Osteocyte (in vitro differentiated cells): ENCODE data around the gene MYL6B. TPM values are rescaled to one million over a fixed set of nuclear protein-coding genes. Genes with fewer than 3 reads are reported as not detected.

Source experiments
- DNase-seq: peaks from one replicate; pipeline ENCODE4 v3.0.0; 2021; ENCODE audit warnings: mixed read lengths; ENCODE audit not compliant: unreplicated experiment; ENCODE audit errors: extremely low spot score
- H3K27ac Mint-ChIP-seq: one replicate; pipeline ENCODE4 v1.8.0; 2021; ENCODE audit warnings: mild to moderate bottlenecking, mixed read lengths; ENCODE audit not compliant: unreplicated experiment
- H3K27me3 Mint-ChIP-seq: one replicate; pipeline ENCODE4 v1.8.0; 2021; ENCODE audit warnings: mixed read lengths; ENCODE audit not compliant: unreplicated experiment
- H3K36me3 Mint-ChIP-seq: one replicate; pipeline ENCODE4 v1.8.0; 2021; ENCODE audit warnings: mixed read lengths; ENCODE audit not compliant: unreplicated experiment
- H3K4me1 Mint-ChIP-seq: one replicate; pipeline ENCODE4 v1.8.0; 2021; ENCODE audit warnings: mixed read lengths; ENCODE audit not compliant: unreplicated experiment
- H3K4me3 Mint-ChIP-seq: one replicate; pipeline ENCODE4 v1.8.0; 2021; ENCODE audit warnings: mild to moderate bottlenecking, moderate library complexity, mixed read lengths; ENCODE audit not compliant: unreplicated experiment
- H3K9me3 Mint-ChIP-seq: one replicate; pipeline ENCODE4 v1.8.0; 2021; ENCODE audit warnings: mixed read lengths; ENCODE audit not compliant: unreplicated experiment
- total RNA-seq: library from RNA; stranded (reverse); gene quantifications from 2 replicates; pipeline ENCODE4 v1.2.1, GENCODE V29; 2021
- TF ChIP-seq, protein P1 (sequence below): fragments of 200-600 bp; sonication (generic); IDR thresholded peaks from 2 replicates; pipeline ENCODE4 v1.5.0; 2021; ENCODE audit warnings: antibody characterized with exemption, mild to moderate bottlenecking, moderate library complexity

The MYL6B gene
- total RNA-seq, 1 donor from 2014 or later = 123 TPM

DNA sequence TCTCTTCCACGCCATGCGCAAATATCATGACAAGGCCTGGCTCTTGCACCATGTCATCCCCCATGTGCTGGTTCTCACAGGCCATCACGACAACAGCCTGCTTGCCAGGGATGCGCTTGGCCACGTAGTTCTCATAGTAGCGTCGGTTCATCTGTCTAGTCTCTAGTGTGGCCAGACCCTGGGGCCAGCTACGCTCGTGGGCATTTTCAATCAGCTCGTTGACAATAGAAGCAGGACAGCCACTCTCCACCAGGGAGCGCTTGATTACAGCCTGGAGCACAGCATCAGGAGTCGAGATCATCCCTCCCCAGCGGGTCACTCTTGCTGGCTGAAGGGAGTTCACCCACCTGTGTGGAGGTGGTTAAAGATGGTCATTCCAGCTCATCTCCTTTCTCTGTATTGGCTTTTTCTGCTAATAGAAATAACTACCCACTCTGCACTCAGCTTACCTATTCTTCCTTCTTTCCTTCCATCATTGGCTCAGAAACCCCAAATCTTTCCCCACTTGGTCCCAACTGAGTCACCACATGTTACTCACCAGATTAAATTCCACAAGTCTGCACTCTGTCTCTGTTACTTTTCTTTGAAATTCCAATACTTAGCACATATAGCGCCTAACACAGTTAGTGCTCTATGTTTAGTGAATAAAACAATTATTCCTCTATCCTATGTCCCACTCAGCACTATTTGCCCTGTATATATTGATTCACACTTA is 54.2 kb downstream of the MYL6B start:
- no peaks in the 10 kb centered on the region for H3K9me3 Mint-ChIP-seq
- no peak overlapping the region for H3K27ac Mint-ChIP-seq
- H3K4me1 Mint-ChIP-seq = no peaks in the 10 kb centered on the region
- no peak for DNase-seq
- TF ChIP-seq, protein P1, sequence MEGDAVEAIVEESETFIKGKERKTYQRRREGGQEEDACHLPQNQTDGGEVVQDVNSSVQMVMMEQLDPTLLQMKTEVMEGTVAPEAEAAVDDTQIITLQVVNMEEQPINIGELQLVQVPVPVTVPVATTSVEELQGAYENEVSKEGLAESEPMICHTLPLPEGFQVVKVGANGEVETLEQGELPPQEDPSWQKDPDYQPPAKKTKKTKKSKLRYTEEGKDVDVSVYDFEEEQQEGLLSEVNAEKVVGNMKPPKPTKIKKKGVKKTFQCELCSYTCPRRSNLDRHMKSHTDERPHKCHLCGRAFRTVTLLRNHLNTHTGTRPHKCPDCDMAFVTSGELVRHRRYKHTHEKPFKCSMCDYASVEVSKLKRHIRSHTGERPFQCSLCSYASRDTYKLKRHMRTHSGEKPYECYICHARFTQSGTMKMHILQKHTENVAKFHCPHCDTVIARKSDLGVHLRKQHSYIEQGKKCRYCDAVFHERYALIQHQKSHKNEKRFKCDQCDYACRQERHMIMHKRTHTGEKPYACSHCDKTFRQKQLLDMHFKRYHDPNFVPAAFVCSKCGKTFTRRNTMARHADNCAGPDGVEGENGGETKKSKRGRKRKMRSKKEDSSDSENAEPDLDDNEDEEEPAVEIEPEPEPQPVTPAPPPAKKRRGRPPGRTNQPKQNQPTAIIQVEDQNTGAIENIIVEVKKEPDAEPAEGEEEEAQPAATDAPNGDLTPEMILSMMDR = peak; percentile 59
- H3K4me3 Mint-ChIP-seq = no peak overlapping the region
- H3K27me3 Mint-ChIP-seq = no peaks in the 10 kb centered on the region
- peaks cover 35% of the 10 kb centered on the region for H3K36me3 Mint-ChIP-seq

Other genes with a start within 250 kb of the MYL6B start
- 18.2 and 20.5 TPM in 2 replicates for gene PYM1, start 224.7 kb upstream of the MYL6B start, total RNA-seq
- 63.0 and 70.1 TPM in 2 replicates for gene DGKA, start 221.4 kb upstream of the MYL6B start, total RNA-seq
- 1.0 and 1.4 TPM in 2 replicates for gene PMEL, start 186.5 kb upstream of the MYL6B start, total RNA-seq
- gene CDK2, start 185.8 kb upstream of the MYL6B start, total RNA-seq = 27.3 and 29.6 TPM in 2 replicates
- gene RAB5B, start 178.5 kb upstream of the MYL6B start, total RNA-seq = 126 and 134 TPM in 2 replicates
- gene SUOX, start 155.3 kb upstream of the MYL6B start, total RNA-seq = 16.2 and 19.4 TPM in 2 replicates
- gene IKZF4, start 131.5 kb upstream of the MYL6B start, total RNA-seq = 8.2 and 10.6 TPM in 2 replicates
- 25.0 and 25.3 TPM in 2 replicates for gene RPS26, start 110.7 kb upstream of the MYL6B start, total RNA-seq
- gene ERBB3, start 72.4 kb upstream of the MYL6B start, total RNA-seq = 0.97 and 1.2 TPM in 2 replicates
- gene PA2G4, start 48.0 kb upstream of the MYL6B start, total RNA-seq = 85.9 and 87.9 TPM in 2 replicates
- 3,386 and 3,580 TPM in 2 replicates for gene RPL41, start 36.0 kb upstream of the MYL6B start, total RNA-seq
- 10.5 and 11.8 TPM in 2 replicates for gene ZC3H10, start 34.3 kb upstream of the MYL6B start, total RNA-seq
- gene ESYT1, start 24.3 kb upstream of the MYL6B start, total RNA-seq = 127 and 142 TPM in 2 replicates
- gene MYL6, start 5.8 kb downstream of the MYL6B start, total RNA-seq = 1,490 and 1,549 TPM in 2 replicates
- gene SMARCC2, start 36.9 kb downstream of the MYL6B start, total RNA-seq = 122 and 128 TPM in 2 replicates
- 71.2 and 77.8 TPM in 2 replicates for gene RNF41, start 69.3 kb downstream of the MYL6B start, total RNA-seq
- gene NABP2, start 71.8 kb downstream of the MYL6B start, total RNA-seq = 42.1 and 45.3 TPM in 2 replicates
- gene SLC39A5, start 77.5 kb downstream of the MYL6B start, total RNA-seq = 0.81 TPM in 1 of 2 replicates, not detected in the other
- gene ANKRD52, start 105.8 kb downstream of the MYL6B start, total RNA-seq = 67.7 and 75.4 TPM in 2 replicates
- 12.8 and 14.4 TPM in 2 replicates for gene COQ10A, start 114.4 kb downstream of the MYL6B start, total RNA-seq
- gene CS, start 147.7 kb downstream of the MYL6B start, total RNA-seq = 199 and 206 TPM in 2 replicates
- 154 and 177 TPM in 2 replicates for gene CNPY2, start 163.4 kb downstream of the MYL6B start, total RNA-seq
- gene PAN2, start 181.4 kb downstream of the MYL6B start, total RNA-seq = 52.7 and 56.6 TPM in 2 replicates
- not detected in 2 replicates for gene IL23A, start 186.3 kb downstream of the MYL6B start, total RNA-seq
- gene STAT2, start 207.5 kb downstream of the MYL6B start, total RNA-seq = 327 and 334 TPM in 2 replicates
- gene APOF, start 210.3 kb downstream of the MYL6B start, total RNA-seq = not detected in 2 replicates